GM18511 (cell line): ENCODE data around the gene TMEM109.

Source experiments
- ATAC-seq: cut with Tn5 transposase; IDR thresholded peaks from one replicate; pipeline ENCODE4 v1.9.1; 2021; ENCODE audit warnings: mild to moderate bottlenecking, moderate library complexity; ENCODE audit not compliant: unreplicated experiment

Gene TMEM109

GRCh38 chr11:60878245-60879101 is 35.5 kb upstream of the TMEM109 start:
- no peak for ATAC-seq

DNA sequence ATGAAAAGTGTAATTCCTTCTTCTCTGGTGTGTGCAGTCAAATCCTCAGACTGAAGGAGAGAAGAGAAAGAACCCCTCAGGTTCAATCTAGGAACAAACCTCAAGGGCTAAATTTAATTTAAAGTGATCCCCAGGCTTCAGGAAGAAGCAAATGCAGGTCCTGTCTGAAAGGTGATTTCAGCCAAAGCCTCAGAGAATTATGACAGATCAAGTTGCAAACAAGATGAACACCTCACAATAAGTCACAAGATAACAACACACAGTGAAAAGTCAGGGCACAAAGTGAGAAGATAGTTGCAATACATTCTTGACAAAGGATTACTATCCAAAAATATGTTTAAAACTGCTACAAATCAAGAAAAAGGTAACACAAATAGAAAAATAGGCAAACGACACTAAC is 34.9 kb upstream of the TMEM109 start:
- ATAC-seq, result no peak

DNA sequence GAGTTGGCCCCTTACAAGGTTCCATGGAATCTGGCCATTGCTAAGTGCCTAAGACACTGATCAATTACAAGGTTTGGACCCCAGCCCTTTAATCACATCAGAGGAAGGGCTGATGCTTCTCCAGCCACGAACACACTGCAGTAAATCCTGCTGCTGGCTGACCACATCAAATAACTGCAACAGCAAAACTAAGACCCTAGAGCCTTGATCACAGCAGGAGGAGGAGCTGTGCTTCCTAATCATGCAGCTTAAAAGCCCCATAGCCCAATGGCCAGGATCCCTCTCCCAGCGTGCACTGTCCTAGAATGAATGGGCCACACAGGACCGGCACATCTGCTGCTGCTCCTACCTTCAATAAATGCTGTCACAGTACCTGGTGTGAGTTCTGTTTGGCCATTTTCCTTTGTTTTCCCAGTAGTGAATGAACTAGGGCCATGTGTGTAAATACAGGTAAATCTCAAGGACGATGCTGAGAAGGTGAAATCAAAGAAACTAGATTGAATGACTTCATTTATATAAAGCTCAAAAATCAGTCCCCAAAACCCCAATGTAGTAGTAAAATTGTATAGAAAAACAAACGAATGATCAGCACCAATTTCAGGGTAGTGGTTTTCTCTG is 33.9 kb upstream of the TMEM109 start:
- no peak for ATAC-seq

GRCh38 chr11:60880643-60881282 is 33.2 kb upstream of the TMEM109 start:
- no peak for ATAC-seq

DNA sequence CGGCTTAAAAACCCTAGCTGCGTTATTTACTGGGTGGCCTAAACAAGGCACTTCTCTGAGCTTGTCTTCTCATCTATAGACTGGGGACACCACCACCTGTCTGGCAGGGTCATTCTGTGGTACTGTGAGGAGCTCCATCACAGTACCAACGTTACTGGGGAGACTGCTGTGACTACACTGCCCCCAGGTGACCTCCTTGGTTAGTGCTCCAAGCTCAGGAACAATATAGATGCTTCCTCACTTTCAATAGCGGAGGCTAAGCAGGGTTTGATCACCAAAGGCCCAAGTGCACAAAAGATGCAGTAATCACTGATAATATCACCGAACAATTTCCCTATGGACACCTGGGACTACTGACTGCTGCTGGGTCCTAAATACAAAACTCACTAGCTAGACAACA is 26.4 kb upstream of the TMEM109 start:
- no peak for ATAC-seq

DNA sequence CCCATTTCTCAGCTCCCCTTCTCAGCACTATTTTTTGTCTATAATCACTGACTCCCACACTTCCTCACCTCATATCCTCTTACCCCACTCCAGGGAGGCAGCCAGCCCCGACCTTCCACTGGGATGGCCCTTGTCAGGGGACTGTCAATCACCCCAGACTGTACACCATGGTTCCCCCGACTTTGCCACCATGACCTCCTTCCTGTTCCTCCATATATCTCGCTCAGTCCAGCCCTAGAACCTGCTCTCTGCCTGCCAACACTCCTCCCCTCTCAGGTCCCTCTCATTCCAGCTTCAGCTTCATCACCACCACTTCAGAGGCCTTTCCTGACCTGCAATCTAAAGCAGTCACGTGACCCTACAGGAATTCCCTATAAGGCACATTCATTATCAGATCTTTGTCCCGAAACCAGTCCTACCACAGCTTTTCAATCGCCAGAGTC is 24.1 kb upstream of the TMEM109 start:
- no peak for ATAC-seq

DNA sequence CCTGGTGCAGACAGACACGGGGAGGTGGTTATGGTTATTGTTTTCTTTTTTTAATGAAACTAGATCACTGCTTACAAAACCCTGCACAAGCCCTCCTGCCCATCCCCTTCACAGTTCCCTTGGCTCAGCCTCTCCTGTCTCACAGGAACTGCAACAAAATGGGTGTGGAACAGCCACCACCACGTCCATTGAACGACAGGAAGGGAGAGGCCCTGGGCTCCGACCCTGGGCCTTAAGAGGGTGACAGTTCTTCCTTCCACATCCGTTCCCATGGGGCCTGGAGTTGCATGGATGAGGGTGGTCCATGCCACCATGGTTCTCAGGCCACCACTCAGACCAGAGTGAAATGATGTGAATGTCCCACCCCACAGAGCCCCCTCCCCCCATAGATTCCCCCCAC is 23.3 kb upstream of the TMEM109 start:
- ATAC-seq, result no peak

DNA sequence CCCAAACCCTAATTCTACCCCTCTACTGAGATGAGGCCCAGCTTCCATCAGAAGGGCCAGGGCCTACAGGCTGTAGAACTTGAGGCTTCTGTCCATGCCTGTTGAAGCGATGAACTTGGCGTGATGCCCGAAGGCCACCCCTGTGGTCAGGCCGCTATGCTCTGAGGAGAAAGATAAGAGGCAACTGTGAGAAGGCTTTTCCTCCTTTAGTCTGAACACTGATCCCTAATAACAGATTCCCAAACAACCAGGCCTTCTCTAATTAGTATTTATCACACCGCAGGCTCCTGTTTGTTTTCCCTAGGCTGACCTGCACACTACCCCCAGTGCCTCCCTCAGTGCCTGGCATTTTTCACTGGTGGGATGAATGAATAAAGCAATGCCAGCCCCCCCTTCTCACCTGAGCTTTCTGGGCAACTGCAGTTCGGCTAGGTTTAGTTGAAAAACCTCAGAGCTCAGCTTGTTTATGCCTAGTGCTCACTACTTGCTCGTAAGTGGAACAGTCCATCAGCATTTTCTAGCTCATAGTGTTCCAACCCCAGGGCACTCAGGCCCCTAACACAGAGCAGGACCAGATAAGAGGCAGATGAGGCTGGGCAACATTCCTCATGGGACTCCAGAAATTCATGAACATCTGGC is 22.7 kb upstream of the TMEM109 start:
- ATAC-seq, result no peak

- no peak for ATAC-seq
Measured at GRCh38 chr11:60895687-60896086, 18.3 kb upstream of the TMEM109 start.

DNA sequence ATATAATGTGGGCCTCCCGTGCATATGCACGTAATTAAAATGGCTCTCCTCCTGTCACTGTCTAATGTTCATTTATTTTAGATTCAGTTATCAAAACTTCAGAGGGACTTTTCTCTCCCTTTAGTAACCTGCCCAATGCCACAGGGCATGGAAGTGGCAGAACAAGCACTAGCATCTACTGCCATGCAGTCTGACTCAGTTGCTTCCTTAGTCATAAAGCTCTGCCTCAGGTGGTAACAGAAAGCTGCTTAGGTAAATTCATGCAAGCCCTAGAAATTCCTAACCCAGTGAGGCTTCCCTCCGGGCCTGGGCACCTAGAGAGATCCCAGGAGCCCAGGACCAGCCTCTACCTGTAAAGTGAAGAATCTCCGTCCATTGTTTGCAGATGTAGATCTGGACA is 16.5 kb upstream of the TMEM109 start:
- no peak for ATAC-seq

- ATAC-seq, result peak; percentile 59
Measured at GRCh38 chr11:60899046-60899936, 14.7 kb upstream of the TMEM109 start.

- ATAC-seq, result no peak
Measured at GRCh38 chr11:60899977-60900376, 14.0 kb upstream of the TMEM109 start.

GRCh38 chr11:60900673-60901404 is 13.1 kb upstream of the TMEM109 start:
- no peak for ATAC-seq

- ATAC-seq, result no peak
Measured at GRCh38 chr11:60902625-60903024, 11.3 kb upstream of the TMEM109 start.

GRCh38 chr11:60905047-60905446 is 8.9 kb upstream of the TMEM109 start:
- no peak for ATAC-seq

- no peak for ATAC-seq
Measured at GRCh38 chr11:60905551-60906113, 8.3 kb upstream of the TMEM109 start.

DNA sequence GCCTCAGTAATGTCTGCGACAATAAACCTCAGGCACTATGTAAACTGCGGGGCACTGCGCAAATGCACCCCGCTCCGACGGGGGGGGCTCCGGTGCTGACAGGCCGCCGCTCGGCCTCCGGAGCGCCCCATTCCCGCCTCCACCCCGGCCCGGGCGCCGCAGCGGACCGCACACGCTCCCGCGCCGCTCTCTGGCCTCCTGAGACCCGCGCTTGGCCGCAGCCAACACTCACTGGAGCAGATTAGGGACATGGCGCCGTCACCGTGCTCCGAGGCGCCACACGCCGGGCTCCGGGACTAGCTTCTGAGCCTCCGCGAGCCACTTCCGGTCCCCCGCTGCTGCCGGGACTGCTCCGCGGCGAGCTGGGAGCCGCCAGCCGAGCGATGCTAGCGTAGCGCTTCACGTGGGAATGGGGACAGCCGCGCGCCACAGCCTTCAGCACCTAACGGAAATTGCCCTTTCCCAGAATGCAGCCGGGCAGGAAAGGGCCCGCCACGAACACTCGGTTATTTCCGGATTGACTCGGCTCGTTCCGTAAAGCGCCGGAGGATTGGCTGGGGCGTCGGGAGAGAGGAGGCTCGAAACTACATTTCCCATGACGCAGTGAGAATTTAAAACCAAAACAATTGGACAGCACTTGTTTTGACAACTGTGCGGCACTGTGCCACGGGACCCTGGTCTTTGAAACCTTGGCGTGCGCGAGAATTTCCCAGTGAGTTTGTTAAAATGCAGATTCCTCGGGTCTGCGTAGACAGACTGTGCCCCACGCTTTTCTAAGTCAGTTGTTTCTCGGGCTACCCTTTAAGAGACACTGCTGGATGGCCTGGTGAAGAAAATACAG is 7.6 kb upstream of the TMEM109 start, which contains the start of gene PRPF19:
Gene PRPF19 (minus strand): TSS at position 454 of the 841 bp plus-strand sequence. CDS start 203 bp downstream, at position 251.
- peak; percentile 80 for ATAC-seq

DNA sequence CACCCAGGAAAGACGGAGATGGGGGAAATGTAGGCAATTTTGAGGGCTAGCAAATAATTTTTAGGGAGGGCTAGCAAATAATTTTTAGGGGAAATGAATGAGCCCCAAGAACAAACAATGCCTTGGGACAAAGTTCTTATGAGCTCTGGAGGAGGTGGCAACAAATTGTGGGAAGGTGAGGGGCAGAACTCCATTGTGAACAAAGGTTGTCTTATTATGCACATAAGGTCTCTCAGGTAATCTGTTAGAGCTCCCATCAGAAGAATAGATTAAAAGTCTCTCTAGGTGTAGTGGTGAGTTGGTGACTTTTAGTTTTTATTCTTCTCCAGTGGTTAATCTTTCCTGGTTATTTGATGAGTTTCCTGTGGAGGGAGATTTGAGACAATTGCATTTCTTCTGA is 5.2 kb upstream of the TMEM109 start:
- ATAC-seq, result no peak
